Fibroblast of pulmonary artery (primary cell): ENCODE measurements around the gene NAB2.
A peak's percentile ranks its signal among the peaks of the same experiment; 100 is the strongest.

Experiments used
- DNase-seq: peaks from one replicate; pipeline ENCODE4 v3.0.0-alpha.2; 2010; ENCODE audit warnings: low read depth
- H3K4me3 ChIP-seq: replicated peaks from 2 replicates; pipeline ENCODE4 v1.5.1; 2011; ENCODE audit warnings: low read depth, mild to moderate bottlenecking, control low read depth, low read length, moderate library complexity
- TF ChIP-seq, protein P1 (sequence below): IDR thresholded peaks from 2 replicates; pipeline ENCODE4 v1.5.1; 2011; ENCODE audit warnings: mild to moderate bottlenecking, control low read depth, low read length, inconsistent platforms; ENCODE audit errors: missing control alignments

Gene NAB2

DNA sequence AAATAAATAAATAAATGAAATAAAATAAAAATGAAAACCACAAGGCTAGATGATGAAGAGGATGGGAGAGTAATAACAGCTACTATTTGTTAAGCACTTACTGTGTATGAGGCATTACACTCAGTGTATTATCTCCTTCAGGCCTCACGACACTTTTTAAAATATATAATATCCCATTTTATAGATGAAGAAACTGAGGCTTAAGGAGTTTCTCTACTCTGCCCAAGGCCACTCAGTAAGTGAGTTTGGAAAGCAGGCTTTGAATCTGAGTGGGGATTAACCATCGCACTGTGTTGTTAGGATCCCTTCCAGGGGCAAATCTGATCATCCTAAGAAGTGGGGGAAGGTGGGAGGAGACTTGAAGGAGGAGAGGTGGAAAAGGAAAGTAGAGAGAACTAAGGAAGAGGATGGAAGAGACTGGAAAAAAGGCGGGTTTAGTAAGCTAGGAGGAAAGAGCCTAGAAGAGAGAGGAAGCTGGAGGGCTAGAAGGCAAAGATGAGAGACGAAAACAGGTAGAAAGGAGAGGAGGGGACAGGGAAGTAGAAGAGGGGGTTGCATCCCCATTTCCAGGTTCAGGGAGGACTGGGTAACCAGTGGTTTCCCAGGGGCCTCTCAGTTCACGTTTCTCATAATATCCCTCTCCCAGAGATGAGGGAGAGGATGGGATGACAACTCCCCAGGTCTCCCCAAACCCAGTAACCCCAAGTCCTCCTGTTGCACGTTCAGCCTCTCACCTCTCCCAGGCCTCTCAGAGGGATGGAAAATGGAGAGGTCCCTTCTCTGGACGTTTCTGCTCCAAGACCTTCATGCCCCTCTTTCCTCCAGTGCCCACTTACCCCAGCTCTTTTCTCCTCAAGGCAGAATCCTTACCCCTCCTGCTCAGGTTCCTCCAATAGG is 20.5 kb downstream of the NAB2 start:
- TF ChIP-seq, protein P1, sequence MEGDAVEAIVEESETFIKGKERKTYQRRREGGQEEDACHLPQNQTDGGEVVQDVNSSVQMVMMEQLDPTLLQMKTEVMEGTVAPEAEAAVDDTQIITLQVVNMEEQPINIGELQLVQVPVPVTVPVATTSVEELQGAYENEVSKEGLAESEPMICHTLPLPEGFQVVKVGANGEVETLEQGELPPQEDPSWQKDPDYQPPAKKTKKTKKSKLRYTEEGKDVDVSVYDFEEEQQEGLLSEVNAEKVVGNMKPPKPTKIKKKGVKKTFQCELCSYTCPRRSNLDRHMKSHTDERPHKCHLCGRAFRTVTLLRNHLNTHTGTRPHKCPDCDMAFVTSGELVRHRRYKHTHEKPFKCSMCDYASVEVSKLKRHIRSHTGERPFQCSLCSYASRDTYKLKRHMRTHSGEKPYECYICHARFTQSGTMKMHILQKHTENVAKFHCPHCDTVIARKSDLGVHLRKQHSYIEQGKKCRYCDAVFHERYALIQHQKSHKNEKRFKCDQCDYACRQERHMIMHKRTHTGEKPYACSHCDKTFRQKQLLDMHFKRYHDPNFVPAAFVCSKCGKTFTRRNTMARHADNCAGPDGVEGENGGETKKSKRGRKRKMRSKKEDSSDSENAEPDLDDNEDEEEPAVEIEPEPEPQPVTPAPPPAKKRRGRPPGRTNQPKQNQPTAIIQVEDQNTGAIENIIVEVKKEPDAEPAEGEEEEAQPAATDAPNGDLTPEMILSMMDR = no peak
- no peak for DNase-seq
- peak overlapping the region; percentile 95 for H3K4me3 ChIP-seq

DNA sequence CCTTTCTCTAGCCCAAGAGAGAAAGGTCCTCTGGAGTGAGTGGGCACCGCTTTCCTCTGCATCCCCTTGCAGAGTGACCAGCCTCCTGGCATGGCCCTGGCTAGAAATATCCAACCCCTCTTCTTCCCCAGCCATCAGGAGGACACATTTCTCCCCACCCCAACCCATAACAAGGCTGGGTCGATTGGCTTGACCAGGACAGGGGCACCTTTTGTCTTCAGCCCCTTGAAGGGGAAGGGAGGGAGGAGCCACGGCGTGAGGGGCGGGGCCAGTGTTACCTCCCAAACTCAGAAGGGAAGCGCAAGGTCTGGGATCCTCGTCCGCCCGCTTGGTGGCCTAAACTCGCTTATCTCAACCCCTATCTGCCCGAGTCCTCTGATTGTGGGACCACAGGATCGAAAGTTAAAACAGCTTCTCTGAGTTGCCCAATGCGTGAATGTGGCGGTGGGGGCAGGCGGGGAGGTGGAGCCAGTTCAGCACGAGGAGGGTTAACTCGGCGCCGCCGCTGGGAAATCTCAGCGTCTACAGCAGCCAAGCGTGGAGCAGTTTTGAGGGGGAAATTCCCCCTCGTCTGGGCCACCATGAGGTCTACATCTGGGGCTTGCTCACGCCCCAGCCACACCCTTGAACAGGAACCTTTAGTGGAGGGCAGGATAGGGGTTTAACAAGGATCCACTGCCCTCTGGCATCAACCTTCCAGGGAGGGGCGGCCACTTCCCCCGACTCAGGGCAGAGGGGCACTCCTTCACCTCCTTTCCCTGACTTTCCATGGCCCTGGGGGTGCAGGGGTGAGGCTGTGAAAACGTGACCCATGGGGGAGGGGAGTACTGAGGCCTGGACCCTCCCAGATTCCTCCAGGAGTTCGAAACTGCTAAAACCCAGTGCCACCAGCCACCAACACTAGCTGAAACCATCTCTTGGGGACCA is 21.5 kb downstream of the NAB2 start:
- TF ChIP-seq, protein P1 = no peak
- no peak for DNase-seq
- H3K4me3 ChIP-seq = peak overlapping the region; percentile 95

DNA sequence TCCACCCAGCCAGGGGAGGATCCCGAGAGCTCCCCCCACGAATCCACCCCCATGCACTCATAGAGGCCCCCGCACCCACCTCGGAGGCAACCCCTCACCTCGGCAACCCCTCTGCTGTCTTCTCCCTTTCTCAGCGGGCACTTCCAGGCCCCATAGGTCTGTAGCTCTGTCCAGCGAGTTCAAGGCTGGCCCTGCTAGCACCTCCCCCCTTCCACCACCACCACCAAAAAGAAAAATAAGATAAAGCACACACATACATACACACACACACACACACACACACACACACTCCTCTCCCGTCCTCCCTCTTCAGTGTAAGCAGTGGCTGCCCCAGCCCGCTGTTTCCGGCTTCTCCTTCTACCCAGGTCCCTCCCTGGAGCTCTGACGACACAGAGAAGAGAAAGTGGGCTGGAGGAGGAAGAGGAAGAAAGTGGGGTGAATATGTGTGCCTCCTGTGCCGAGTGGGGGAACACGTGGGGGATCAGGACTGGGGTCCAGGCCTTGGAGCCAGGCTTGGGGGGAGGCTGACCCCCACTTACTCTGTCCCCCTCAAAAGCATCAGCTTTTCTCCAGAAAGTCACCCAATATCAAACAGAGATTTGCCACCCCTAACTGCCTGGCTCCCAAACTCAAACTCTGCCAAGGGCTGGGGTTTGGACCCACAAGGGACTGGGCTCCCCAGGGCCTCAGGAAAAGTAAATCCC is 22.3 kb downstream of the NAB2 start, which contains the start of gene STAT6:
Gene STAT6, minus strand, starts transcription at position 332 of the 704 bp plus-strand sequence. CDS start 3,084 bp downstream, outside the sequence.
- peak within 1 kb of the TSS; percentile 95 for H3K4me3 ChIP-seq
- TF ChIP-seq, protein P1 = no peak
- peak; percentile 95 for DNase-seq

DNA sequence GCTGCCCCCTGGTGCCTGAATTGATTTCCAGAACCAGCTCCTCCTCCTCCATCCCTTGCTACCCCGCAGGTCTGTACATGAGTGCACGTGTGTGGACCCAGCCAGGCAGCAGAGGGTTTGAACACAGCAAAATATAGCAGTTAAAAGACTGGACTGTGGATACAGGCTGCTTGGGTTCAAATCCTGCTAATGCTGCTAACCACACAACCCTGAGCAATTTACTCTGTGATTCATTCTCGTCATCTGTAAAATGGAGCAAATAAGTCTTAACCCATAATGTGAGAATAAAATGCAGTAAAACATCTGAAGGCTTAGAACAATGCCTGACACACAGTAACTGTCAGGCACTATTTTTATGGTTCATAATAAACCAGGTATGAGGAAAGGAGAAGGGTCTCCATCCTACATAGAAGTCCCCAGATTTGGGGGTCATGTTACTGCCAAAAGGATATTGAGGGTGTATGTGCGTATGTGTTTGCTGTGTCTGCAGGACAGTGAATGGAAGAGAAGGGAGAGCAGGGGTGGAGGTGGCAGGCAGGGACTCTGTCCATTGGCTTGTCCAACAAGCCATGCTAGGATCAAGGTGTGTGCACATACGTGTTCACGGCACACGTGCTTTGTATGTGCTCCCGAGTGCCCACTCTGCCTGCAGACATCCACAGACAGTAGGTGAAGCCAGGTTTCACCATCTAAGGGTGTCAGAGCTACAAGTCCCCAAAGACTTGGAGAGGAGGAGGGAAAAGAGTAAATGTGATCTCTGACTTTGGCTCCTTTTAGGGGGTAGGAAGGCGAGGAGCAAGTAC is 23.8 kb downstream of the NAB2 start:
- peak overlapping the region; percentile 35 for H3K4me3 ChIP-seq
- TF ChIP-seq, protein P1 = peak; percentile 76
- DNase-seq = no peak

DNA sequence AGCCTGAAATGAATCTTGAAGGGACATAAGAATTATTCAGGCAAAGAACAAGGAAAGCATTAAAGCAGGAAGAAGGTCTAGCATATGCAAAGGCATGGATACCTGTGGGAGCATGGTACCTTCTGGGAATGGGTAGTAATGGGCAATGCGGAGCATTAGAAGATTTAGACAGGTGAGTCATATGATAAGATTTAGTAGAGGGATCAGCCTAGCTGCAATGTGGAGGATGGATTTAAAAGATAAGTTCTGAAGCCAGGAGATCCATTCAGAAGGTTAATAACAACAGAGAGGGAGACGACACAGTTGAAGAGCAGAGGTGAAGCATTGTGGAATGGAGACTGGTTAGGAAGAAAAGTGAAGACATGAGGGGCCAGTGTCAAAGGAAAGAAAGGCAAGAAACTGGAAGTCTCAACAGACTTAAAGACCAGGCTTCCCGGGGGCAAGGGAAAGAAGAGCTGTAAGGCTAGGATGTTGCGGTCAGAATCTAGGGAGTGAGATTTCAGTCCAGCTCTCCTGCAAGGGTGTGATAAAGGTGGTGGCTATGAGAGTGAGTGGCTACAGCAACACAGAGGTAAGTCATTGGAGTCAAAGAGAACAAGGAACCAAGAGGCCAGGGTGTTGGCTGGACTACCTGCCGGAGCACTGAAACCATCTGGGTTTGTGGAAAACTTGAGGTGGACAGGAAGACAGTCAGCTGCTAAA is 27.8 kb downstream of the NAB2 start:
- TF ChIP-seq, protein P1 = no peak
- DNase-seq = no peak
- H3K4me3 ChIP-seq = no peak overlapping the region
